Stimulated activated CD8-positive, alpha-beta memory T cell treated with anti-CD3 and anti-CD28 coated beads, Interleukin-15, amount 100 ng/mL, for 1 hour (primary cell): ENCODE results near the gene COL9A3.
A peak's percentile ranks its signal among the peaks of the same experiment; 100 is the strongest.

ENCODE experiments used
- DNase-seq: peaks from one replicate; pipeline ENCODE4 v3.0.0-alpha.2; 2020; ENCODE audit warnings: low read depth

The COL9A3 gene

DNA sequence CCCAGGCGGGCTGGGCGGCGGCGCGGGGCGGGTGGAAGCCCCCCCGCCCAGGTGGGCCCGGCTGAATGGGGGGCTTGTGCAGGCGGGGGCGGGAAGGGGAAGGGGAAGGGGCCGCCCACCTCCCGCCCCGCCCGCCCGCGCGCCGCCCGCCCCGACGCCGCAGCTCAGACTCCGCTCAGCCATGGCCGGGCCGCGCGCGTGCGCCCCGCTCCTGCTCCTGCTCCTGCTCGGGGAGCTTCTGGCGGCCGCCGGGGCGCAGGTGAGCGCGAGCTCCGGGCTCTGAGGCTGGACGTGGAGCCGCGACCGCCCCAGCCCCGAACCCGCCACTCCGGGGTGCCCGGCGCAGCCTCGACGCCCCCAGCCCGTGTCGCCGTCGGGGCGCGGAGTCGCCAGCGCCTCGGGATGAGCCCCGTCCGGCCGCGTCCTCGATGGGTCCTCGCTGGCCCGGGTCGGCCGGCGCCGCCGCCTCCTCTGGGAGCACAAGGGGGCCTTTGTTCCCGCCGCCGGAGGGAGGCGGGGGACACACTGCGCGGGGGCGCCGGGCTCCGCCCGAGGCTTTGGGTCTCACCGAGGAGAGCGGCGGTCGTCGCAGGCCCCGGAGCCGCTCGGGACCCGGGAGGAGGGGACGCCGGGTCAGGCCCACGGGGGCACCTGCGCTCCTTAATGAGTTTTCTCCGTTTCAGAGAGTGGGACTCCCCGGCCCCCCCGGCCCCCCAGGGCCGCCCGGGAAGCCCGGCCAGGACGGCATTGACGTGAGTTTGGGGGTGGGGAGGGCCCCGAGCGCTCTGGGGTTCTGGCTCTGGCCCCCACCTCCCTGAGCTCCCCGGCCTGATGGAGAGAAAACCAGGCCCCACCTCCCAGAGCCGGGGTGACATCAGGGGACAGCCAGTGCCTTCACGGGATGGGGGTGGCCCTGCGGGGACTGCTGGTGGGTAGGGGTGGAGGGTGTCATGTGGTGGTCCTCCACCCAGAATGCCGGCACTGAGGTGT, at the start of gene COL9A3:
COL9A3 (plus strand) TSS at position 167 of the 990 bp plus-strand sequence; CDS start at position 182, 15 bp downstream.
- DNase-seq: no peak

DNA sequence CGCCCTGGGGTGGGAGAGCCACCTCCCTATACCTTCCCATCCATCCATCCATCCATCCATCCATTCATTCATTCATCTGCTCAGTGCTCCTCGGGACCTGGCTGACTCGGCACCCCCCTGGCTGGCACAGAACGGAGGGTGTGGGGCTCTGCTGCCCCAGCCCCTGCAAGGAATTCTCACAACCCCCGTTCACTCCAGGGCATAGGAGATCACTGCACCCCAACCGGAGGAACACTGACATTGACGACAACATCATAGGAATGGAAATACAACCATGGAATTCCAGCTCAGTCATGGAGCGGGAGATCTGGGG, 48.7 kb upstream of the COL9A3 start:
- no peak for DNase-seq

DNA sequence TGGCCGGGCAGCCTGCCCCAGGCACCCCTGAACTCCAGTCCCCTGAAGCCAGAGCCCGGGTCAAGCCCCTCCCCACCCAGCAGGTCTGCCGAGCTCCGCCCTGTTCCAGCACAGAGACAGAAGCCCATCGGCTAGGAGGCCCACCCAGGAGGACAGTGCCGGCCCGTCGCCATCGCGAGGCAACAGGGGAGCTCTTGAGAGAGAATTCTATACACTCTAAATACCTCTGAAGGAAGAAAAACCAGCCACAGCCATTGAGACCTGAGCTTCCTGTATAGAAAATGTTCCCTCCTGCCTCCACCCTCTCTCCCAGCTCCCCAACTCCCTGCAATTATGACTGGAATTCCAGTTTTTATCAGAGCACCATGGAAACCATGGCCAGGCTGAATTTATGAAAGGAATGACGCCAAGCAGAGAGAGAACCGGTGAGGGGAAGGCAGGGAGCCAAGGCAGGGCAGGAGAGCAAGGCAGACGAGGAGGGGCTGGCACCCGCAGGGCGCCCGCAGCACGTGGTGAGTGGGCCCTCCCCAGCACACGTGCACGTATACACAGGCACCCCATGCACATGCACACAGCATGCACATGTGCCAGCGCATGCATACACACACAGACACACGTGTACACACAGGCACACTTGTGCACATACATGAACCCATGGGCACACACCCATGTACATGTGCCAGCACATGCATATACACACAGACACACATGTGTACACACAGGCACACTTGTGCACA, 48.1 kb upstream of the COL9A3 start:
- no peak for DNase-seq

DNA sequence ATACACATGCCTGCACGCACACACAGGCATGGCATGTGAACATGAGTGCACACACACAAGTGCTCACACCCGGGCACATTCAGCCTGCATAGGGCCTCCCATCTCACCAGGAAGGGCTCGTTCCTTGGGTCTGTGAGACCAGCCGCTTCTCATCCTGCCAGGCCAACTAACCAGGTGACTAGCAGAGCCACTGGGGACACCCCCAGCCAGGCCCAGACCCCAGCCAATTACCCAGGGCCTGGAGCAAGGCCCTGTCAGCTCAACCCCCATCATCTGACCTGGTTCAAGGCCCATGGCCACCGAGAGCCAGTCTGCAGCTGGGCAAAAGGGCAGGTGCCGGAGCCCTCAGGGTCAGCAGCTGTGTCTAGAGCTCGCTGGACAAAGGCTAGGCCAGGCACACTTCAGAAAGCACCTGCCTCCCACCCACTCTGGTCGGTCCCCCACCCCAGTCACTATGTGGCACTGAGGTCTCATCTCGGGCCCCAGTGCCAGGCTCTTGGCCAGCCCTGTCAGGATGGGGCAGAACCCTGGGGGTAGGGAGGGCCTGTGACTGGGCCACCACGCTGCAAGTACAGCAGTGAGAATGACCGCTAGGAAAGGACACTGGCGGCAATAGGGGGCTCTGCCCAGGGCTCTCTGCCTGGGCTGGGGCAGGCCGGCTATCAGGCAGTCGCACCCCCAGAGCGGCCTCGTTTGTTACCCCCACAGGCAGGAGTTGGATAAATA, 47.3 kb upstream of the COL9A3 start:
- DNase-seq: no peak

DNA sequence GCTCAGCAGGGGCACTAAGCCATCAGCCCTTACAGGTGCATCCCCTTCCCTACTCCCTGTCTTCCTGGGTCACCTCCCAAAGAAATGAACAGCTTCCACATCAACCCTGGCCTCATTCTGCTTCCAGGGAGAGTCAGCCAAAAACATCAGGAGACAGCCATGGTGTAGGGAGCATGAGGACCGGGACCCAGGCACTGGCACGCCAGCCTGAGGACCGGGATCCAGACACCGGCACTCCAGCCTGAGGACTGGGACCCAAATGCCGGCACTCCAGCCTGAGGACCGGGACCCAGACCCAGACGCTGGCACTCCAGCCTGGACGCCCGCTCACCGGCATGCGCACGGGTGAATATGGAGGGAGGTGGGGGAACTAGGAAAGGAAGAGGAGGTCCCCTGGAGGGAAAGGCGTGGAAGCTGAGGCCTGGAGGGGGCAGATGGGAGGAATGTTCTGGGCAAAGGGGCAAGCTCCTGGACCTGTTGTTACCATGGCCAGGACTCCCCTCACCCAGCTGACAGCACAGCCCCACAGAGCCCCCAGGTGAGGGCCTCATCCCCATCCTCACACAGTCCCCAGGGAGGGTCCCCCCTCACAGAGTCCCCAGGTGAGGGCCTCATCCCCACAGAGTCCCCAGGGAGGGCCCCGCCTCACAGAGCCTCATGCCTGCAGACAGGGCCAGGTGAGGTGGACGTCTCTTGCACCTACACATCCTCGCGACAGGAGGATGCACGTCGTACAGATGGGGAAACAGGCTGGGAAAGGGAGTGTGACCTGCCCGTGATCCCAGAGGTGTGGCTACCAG, 46.5 kb upstream of the COL9A3 start:
- no peak for DNase-seq

DNA sequence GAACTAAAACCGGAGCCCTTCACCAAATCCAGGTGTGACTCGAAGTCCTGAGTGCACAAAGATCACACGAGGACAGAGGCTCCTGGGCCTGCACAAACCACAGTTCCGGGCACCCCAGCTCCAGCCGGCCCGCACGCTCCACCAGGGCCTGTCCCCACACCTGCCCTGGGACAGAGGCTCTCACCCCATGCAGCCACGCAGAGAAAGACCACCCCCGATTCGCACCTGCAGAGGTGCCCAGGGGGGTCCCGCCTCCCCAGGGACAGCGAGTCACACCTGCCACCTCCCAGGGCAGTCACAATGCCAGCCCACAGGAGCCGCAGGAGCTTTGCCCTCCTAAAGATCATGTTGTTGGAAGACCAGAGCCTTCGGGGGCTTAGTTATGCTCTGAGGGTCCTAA, 45.9 kb upstream of the COL9A3 start:
- no peak for DNase-seq

DNA sequence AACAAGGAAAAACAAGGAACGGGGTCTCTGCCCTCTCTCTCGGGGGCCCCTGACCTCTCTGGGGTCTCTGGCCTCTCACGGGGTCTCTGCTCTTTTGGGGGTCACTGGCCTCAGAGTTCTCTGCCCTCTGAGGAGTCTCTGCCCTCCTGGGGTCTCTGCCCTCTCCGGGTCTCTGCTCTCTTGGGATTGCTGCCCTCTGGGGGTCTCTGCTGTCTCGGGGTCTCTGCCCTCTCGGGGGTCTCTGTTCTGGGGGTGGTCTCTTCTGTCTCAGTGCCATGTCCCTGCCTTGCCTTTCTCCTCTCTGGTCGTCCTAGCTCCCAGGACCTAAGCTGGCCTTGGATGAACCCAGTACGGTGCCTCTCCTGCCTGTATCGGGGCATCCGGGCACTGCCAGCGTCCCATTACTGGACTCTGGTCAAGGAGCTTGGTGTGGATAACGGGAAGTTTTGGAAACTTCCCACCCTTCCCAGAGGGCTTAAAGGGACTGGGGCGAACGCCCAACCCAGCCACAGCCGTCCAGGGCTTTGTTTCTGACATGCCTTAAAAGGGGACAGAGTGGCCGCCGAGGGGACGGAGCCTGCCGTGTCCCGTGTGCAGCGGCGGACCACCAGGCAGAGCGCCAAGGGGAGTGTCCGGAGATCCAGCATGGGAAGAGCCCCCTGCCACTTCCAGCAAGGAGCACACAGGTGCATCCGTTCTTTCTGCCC, 45.3 kb upstream of the COL9A3 start:
- no peak for DNase-seq

DNA sequence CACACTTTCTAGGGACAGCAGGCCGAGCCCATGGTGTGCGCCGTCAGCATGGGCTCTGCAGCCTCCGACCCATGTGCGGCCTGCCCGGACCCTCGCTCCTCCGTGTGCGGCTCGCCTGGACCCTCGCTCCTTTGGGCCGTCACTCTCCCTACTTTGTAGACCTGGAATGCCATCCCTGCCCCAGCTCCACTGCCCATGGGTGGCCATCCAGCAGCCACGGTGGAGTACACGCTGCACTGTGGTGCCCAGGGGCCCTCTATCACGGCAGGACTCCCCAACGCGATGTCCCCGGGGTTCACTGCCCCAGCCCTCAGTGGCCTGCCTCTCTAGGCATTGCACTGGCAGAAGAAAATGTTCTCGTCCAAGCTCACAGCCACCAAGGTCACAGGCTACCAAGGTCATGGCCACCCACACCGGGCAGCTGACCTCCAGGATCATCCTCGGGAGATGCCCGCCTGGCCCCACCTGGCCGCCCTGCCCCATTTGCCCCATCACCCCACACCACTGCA, 44.7 kb upstream of the COL9A3 start:
- no peak for DNase-seq

DNA sequence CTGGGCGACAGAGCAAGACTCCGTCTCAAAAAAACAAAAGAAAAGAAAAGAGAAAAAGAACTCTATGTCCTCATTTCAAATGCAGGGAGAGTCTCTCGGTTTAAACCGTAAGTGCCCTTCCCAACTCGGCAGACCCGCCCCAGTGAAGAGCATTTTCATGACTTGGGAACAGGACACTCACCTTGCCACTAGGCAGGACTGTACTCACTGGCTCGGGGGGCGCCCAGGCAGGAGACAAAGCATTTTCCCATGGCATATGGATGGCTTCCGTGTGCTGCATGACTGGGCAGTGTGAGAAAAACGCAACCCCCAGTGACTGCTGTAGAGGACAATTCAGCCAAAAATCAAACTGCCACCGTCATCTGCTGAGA, 44.2 kb upstream of the COL9A3 start:
- no peak for DNase-seq

DNA sequence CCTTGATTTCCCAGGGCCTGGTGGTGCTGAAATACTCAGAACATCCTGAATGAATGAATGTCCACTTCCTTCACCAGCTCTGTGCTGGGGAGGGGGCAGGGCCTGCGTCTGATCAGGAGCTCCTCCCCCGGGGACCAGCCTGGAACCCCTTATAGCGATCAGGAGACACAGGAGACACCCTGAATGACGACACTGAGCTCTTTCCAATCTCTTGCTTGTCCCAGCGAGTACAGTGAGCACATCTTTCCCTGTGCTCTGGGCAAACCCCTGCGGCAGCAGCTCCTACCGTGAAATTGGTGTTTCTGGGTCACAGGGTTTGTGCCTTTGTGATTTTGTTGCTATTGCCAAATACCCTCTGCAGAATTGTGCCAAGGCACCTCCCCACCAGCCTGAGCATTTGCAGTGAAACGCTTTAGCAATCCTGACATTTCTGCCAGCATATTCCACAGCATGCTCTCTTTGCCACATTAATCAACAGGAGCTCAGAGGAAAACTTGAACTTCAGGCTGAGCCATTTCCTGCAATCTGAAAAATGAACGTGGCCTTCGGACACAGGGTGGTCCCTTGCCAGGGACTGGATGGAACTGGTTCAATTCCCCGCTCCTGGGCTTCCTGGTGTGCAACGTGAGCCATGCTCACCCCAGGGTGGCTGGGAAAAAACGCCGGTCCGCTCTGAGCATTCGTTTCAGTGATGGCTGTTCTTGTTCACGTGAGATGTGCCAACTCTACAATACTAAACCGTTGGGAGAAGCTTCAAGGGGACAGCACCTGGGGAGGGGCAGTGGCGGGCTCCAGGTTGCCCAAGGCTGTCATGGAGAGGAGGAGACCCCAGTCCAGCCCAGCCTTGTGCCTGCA, 43.6 kb upstream of the COL9A3 start:
- no peak for DNase-seq

DNA sequence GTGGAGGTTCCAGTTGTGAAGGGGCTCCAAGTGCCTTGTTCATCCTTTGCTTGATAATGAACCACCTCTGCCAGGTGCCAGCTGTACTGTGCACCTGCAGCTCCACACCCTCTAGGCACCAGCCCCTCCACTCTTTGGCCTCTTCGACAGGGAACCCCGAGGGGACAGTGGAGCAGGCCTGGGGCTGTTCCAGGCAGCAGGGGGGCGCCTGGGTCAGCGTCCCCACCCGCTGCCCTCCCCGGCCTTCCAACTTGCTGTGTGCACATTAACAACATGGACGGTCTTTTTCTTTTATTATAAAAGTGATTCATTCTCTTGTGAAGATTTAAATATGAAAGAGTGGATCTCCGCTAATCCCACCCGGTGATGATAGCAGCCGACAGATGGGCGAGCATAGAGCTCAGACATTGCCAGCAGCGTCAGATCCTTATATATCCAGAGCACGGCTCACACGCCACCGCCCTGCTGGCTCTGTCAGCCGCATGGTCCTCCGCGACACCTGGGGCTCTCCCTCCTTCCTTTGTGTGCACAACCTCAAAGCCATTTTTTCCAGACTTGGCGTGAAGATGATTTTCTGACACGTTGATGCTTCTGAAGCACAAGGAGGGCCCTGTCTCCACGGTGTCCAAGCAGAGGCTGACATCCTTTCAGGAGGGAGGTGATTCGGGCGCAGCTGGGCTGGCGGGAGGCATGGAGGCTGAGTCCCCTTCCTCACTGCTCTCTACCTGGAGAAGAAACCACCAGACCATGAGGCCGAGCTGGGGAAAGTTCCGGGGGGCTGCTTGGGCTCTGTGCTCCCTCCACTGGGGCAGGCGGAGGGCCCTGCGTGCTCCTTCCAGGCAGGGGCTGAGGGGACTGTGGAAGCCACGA, 42.8 kb upstream of the COL9A3 start:
- no peak for DNase-seq

DNA sequence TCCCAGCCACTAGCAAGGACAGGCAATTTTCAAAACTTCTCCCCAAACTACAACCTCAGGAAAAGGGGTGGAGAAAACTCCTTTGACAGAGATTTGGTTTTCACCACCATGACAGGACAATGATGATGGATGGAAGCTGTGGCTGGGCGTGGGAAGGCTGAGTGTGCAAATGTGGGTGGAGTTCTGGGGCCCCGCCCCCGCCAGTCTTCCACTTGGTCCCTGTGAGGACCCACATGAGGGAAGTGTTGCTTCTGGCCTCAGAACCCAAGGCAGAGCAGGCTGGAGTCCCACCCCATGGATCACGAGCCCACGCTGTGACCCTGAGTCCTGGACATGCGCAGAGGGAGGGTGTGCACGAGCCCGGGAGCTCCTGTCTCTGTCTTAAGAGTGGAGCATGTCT, 42.1 kb upstream of the COL9A3 start:
- no peak for DNase-seq

DNA sequence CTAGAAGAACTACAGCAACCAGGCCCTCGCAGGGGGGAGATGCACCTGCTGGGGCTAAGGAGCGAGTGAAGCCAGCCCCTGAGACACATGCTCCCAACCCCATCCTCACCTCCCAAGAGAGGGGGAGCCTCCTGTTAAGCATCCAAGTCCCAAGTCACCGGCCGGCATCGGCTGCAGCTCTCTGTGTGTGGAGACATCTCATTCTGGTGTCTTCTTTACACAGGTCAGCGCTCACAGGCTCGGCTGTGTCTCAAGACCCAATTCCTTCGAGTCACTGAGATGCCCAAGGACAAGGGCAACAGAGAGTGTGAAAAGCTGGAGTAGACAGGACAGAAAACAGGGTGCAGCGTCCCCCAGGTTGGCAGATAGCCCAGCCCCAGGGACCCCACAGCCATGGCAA, 41.6 kb upstream of the COL9A3 start:
- DNase-seq: no peak

DNA sequence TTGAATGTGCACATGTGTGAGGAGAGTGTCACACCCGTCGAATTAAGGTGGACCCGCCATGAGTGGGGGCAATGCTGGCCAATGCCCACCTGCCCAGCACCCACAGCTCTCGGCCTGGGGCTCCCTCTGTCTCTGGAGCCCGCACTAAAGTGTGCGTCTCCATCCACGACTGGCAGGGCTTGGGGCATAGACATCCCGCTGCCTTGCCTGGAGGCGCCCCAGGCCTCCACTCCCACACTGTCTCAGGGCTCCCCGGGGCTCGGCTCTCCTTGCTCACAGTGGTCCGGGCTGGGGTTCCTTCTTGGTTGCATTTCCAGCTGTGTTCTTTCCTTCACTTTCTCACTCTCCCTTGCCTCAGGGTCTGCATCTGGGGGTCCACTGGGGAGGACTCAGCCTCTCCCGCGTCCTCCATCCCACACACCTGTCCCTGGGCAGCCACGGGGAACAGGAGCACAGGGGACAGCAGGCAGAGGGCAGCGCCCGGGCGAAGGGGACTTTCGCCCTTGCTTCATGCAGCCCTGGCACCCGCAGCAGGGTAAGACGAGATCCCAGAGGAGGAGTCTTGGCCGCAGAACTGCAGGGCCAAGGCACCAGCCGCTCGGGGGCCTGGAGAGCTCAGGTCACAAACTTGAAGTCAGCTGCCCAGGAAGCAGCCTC, 40.7 kb upstream of the COL9A3 start:
- no peak for DNase-seq

DNA sequence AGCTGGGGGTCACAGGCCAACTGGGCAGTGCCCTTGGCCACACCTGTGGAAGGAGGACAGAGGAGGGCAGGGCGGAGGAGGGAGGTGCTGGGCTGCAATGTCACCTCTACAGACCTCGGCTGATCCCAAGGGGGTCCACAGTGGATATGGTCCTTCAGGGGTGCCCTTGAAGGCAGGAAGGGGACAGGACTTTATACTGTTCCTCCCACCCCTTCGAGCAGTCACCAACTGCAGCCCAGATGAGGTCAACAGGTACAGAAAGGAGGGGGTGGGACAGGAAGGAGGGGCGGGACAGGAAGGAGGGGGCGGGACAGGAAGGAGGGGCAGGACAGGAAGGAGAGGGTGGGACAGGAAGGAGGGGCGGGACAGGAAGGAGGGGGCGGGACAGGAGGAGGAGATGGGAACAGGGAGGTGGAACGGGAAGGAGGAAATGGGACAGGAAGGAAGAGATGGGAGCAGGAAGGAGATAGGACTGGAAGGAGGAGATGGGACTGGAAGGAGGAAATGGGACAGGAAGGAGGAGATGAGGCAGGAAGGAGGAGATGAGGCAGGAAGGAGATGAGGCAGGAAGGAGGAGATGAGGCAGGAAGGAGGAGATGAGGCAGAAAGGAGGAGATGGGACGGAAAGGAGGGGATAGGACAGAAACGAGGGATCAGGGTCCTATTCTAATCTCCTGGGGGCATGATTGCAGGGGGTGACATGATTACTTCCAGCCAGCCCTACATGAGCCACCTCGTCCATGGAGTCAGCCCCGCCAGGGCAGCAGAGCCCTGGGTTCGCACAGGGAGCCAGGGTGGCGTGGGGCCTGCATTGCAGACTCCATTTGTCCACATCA, 39.9 kb upstream of the COL9A3 start:
- DNase-seq: peak; percentile 24

DNA sequence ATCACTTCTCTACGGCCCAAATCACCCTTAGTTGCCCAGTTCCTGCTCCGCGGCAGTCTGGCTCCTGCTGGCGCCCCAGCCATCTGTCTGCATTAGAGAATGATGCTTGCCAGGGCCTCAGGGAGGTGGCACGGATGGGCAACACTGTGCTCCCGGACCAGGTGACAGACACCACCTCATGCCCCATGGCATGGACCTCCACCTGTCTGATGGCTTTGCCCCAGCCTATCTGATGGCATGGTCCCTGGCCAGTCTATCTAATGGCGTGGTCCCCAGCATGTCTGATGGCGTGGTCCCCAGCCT, 39.4 kb upstream of the COL9A3 start:
- no peak for DNase-seq

DNA sequence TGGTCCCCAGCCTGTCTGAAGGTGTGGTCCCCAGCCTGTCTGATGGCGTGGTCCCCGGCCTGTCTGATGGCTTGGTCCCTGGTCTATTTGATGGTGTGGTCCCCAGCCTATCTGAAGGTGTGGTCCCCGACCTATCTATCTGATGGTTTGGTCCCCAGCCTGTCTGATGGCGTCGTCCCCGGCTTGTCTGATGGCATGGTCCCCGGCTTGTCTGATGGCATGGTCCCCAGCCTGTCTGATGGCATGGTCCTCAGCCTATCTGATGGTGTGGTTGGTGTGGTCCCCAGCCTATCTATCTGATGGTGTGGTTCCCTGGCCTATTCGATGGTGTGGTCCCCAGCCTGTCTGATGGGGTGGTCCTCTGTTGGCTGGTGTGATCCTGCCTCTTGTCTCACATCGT, 38.8 kb upstream of the COL9A3 start:
- DNase-seq: no peak
